Small intestine (tissue), 7 donors: ENCODE data around the gene ING5. TPM values are rescaled to one million over a fixed set of nuclear protein-coding genes. Genes with fewer than 3 reads are reported as not detected.

Experiments
- DNase-seq, 2 donors: peaks; one replicate each; pipeline versions ENCODE4 v3.0.0 to v3.0.0-alpha.2; 2013
- FAIRE-seq: peaks from 2 replicates; lab custom pipeline; 2012; peaks lifted over from hg19 to GRCh38; lab: Jason Lieb, UNC
- H3K27ac ChIP-seq, 3 donors: one replicate each; pipeline ENCODE4 v1.5.1; 2013; ENCODE audit warnings: low read length in 2 of 3, mild to moderate bottlenecking in 2 of 3, control low read depth in 1 of 3, inconsistent platforms in 1 of 3, low read depth in 1 of 3, moderate library complexity in 1 of 3
- H3K27me3 ChIP-seq, 3 donors: one replicate each; pipeline ENCODE4 v1.6.1; 2013; ENCODE audit warnings: low read length in 3 of 3, inconsistent platforms in 1 of 3; ENCODE audit not compliant: control insufficient read depth in 3 of 3, insufficient read depth in 3 of 3
- H3K36me3 ChIP-seq, 3 donors: one replicate each; pipeline ENCODE4 v1.6.1; 2013; ENCODE audit warnings: low read length in 3 of 3, inconsistent platforms in 1 of 3, low read depth in 1 of 3, mild to moderate bottlenecking in 1 of 3, moderate library complexity in 1 of 3; ENCODE audit not compliant: control insufficient read depth in 3 of 3, insufficient read depth in 2 of 3
- H3K4me1 ChIP-seq, 3 donors: one replicate each; pipeline ENCODE4 v1.6.1; 2013; ENCODE audit warnings: low read length in 2 of 3, inconsistent platforms in 1 of 3, low read depth in 1 of 3, mild to moderate bottlenecking in 1 of 3, moderate library complexity in 1 of 3; ENCODE audit not compliant: control insufficient read depth in 3 of 3, insufficient read depth in 2 of 3
- H3K4me3 ChIP-seq, 3 donors: one replicate each; pipeline ENCODE4 v1.5.1; 2013; ENCODE audit warnings: low read length in 3 of 3, control low read depth in 1 of 3, inconsistent platforms in 1 of 3, low read depth in 1 of 3, mild to moderate bottlenecking in 1 of 3, moderate library complexity in 1 of 3
- H3K9me3 ChIP-seq, 2 donors: one replicate each; pipeline ENCODE4 v1.6.1; 2013; ENCODE audit warnings: low read depth in 1 of 2, low read length in 1 of 2; ENCODE audit not compliant: control insufficient read depth in 2 of 2, insufficient read depth in 1 of 2
- WGBS, 3 donors: extraction: QIAGEN DNeasy Blood & Tissue Kit; methylation state at CpG; one replicate each; pipeline ENCODE4 v1.1.7; 2013; 5-methylcytosine and 5-hydroxymethylcytosine counted together
- polyA plus RNA-seq, 4 donors: library from polyadenylated mRNA; stranded (reverse) in 3 of 4; unstranded in 1 of 4; fragments of 200-250 nt in 3 of 4; fragments of 120-200 nt in 1 of 4; gene quantifications; one replicate each; pipeline versions ENCODE4 v1.2.1 to v1.2.3, GENCODE V29; 2013
- donor health status: healthy with polysubstance abuse.
- donor health status: control.
- donor health status: control.
- donor health status: Bipolar disorder and iron deficiency.
- donor health status: healthy.

ING5 gene
- polyA plus RNA-seq, 4 donors: 20.3 to 44.5 (median 35.4) TPM

- FAIRE-seq: no peak
- DNase-seq: no peak
- H3K4me3 ChIP-seq: no peak overlapping the region
- peaks cover 0 to 51% (median 0%) of the 10 kb centered on the region in 3 donors for H3K36me3 ChIP-seq
- H3K27ac ChIP-seq: no peak overlapping the region
- H3K27me3 ChIP-seq: no peaks in the 10 kb centered on the region
- no peaks in the 10 kb centered on the region for H3K9me3 ChIP-seq
- peaks cover 0 to 3% (median 0%) of the 10 kb centered on the region in 3 donors for H3K4me1 ChIP-seq
- WGBS, 3 donors: 78 to 83% (median 80%) methylated on average over 10 of the region's 10 CpGs
Observed at GRCh38 chr2:241689306-241689705, 12.5 kb upstream of the ING5 start.

DNA sequence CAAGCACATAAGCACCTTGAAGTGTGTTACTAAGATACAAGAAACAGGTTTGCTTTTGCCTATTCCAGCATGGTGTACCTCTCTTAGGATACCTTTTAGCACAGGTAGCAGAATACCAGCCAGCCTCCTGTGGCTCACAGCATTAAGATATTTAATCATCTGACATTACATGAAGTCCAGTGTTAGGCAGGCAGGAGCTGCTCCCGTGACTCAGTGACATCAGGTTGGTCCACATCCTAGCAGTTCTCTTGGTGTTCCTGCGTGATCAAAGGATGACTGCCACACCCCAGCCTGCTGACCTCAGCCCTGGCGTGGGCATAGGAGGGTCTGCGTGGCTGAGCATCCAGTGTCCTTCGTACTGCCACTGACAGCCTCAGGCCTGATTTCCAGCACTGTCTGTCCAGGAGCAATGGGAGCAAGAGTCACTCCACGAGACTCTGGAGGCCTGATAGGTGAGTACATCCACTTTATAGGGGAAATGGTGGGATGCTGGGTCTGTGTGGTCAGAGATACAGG lies 11.6 kb upstream of the ING5 start:
- FAIRE-seq (no peak), DNase-seq (no peak)
- Histone ChIP-seq H3K27me3 (no peaks in the 10 kb centered on the region), H3K27ac (no peak overlapping the region), H3K9me3 (no peaks in the 10 kb centered on the region), H3K4me3 (no peak overlapping the region), H3K4me1 (peaks cover 0 to 3% (median 0%) of the 10 kb centered on the region in 3 donors), H3K36me3 (peaks cover 0 to 54% (median 2%) of the 10 kb centered on the region in 3 donors)
- 79 to 86% (median 83%) methylated on average over 6 of the region's 6 CpGs for WGBS, 3 donors

GRCh38 chr2:241692448-241692847 lies 9.4 kb upstream of the ING5 start:
- WGBS, 3 donors: 92 to 95% (median 94%) methylated on average over 6 of the region's 6 CpGs
- FAIRE-seq (no peak), DNase-seq (no peak)
- no peak overlapping the region for H3K27ac ChIP-seq
- no peaks in the 10 kb centered on the region for H3K27me3 ChIP-seq
- H3K4me1 ChIP-seq: peaks cover 0 to 3% (median 0%) of the 10 kb centered on the region in 3 donors
- peaks cover 0 to 62% (median 2%) of the 10 kb centered on the region in 3 donors for H3K36me3 ChIP-seq
- H3K9me3 ChIP-seq: no peaks in the 10 kb centered on the region
- no peak overlapping the region for H3K4me3 ChIP-seq

GRCh38 chr2:241695651-241696050 lies 6.2 kb upstream of the ING5 start:
- Histone ChIP-seq H3K36me3 (peaks cover 0 to 47% (median 2%) of the 10 kb centered on the region in 3 donors), H3K9me3 (no peaks in the 10 kb centered on the region), H3K4me1 (no peaks in the 10 kb centered on the region), H3K27me3 (no peaks in the 10 kb centered on the region), H3K27ac (no peak overlapping the region), H3K4me3 (no peak overlapping the region)
- no peak for FAIRE-seq
- DNase-seq: no peak
- 95 to 100% (median 99%) methylated on average over 4 of the region's 4 CpGs for WGBS, 3 donors

DNA sequence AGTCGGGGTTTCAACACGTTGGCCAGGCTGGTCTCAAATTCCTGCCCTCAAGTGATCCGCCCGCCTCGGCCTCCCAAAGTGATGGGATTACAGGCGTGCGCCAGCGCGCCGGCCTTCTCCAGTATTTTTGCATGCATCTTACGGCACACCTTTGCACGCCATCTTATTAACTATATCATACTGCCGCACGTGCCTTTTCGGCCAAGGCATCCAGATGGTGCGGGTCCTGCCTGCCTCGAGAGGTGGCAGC lies 765 bp upstream of the ING5 start:
- peaks cover 0 to 8% (median 5%) of the 10 kb centered on the region in 3 donors for H3K4me1 ChIP-seq
- H3K36me3 ChIP-seq: peaks cover 3 to 27% (median 4%) of the 10 kb centered on the region in 3 donors
- WGBS, 3 donors: 0 to 2% (median 1%) methylated on average over 17 of the region's 17 CpGs
- H3K27ac ChIP-seq: peak overlapping the region in 2 of 3 donors; percentile 96 to 100
- no peaks in the 10 kb centered on the region for H3K27me3 ChIP-seq
- DNase-seq: no peak
- H3K9me3 ChIP-seq: peaks cover 0 to 4% of the 10 kb centered on the region in 2 donors
- FAIRE-seq: no peak
- H3K4me3 ChIP-seq: peak overlapping the region; percentile 60 to 87 (median 77)

- Histone ChIP-seq H3K36me3 (peaks cover 5 to 34% (median 7%) of the 10 kb centered on the region in 3 donors), H3K27me3 (no peaks in the 10 kb centered on the region), H3K9me3 (peaks cover 0 to 6% of the 10 kb centered on the region in 2 donors), H3K4me3 (peak overlapping the region; percentile 61 to 87 (median 77)), H3K27ac (peak overlapping the region; percentile 53 to 96 (median 94)), H3K4me1 (peaks cover 0 to 8% (median 5%) of the 10 kb centered on the region in 3 donors)
- DNase-seq: peak; percentile 78 to 96
- FAIRE-seq: no peak
- 1% methylated on average over 35 to 98 of the region's 98 CpGs for WGBS, 3 donors
Observed at GRCh38 chr2:241702155-241703031, 554 bp downstream of the ING5 start.

- Histone ChIP-seq H3K4me1 (peaks cover 0 to 8% (median 5%) of the 10 kb centered on the region in 3 donors), H3K27me3 (no peaks in the 10 kb centered on the region), H3K4me3 (peak overlapping the region; percentile 61 to 87 (median 77)), H3K36me3 (peaks cover 5 to 41% (median 7%) of the 10 kb centered on the region in 3 donors), H3K27ac (peak overlapping the region in 2 of 3 donors; percentile 19 to 44), H3K9me3 (peaks cover 0 to 6% of the 10 kb centered on the region in 2 donors)
- WGBS, 3 donors: 45 to 54% (median 47%) methylated on average over 10 to 11 of the region's 11 CpGs
- no peak for DNase-seq
- no peak for FAIRE-seq
Observed at GRCh38 chr2:241703032-241703604, 1.3 kb downstream of the ING5 start.

GRCh38 chr2:241706537-241706936 lies 4.7 kb downstream of the ING5 start:
- 95 to 100% (median 96%) methylated on average over 6 of the region's 6 CpGs for WGBS, 3 donors
- H3K36me3 ChIP-seq: peaks cover 10 to 70% (median 10%) of the 10 kb centered on the region in 3 donors
- peaks cover 0 to 6% of the 10 kb centered on the region in 2 donors for H3K9me3 ChIP-seq
- peaks cover 0 to 8% (median 5%) of the 10 kb centered on the region in 3 donors for H3K4me1 ChIP-seq
- H3K27ac ChIP-seq: no peak overlapping the region
- no peak overlapping the region for H3K4me3 ChIP-seq
- FAIRE-seq: no peak
- no peaks in the 10 kb centered on the region for H3K27me3 ChIP-seq
- no peak for DNase-seq
